GM11168 (cell line): ENCODE data around the gene FUBP1.
"Not testable (repeated sequence)": the region's sequence is repeated elsewhere in the genome, so short reads cannot be mapped to it uniquely, and the experiment has no call there.

Experiments used
- in situ Hi-C: fragments of 300-500 bp; cut with MboI; formaldehyde crosslinking; loops from one replicate; pipeline ENCODE4 v1.12.0; 2022; ENCODE audit warnings: low sequenced_read_pairs; ENCODE audit not compliant: unreplicated experiment

The FUBP1 gene

DNA sequence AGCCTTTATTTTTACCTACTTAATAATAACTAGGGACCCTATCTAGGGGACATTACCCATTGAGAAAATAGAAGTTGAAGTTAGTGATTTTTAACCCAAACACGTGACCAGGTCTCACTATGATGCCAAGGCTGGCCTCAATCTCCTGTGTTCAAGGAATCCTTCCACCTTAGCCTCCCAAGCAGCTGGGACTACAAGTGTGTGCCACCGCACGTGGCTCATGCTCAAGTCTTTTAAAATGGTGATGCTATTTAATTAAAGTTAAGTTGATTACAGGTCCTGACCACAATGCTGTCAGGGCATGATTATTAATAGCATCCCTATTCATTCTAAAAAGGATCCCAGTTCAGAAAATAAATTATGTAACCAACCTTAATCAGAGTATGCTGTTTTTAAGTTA, 25.0 kb downstream of the FUBP1 start:
- in situ Hi-C loops = no loop called here

DNA sequence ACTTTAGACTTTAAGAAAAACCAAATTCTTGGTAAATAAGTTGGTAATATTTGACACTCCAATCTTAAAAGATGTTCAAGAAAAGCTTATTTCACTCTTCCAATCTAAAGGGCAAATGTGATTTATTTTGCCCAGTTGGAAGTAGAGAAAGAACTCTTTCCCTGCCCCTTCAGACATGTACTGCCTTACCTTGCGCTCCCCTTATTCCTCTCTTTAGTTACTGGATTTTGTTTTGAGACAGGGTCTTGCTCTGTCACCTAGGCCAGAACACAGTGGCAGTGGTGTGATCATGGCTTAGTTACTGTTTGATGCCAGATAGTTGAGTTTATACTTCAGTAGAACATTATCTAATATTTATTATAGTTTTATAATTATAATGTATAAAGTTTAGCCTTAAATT, 27.5 kb downstream of the FUBP1 start:
- in situ Hi-C loops = no loop called here

DNA sequence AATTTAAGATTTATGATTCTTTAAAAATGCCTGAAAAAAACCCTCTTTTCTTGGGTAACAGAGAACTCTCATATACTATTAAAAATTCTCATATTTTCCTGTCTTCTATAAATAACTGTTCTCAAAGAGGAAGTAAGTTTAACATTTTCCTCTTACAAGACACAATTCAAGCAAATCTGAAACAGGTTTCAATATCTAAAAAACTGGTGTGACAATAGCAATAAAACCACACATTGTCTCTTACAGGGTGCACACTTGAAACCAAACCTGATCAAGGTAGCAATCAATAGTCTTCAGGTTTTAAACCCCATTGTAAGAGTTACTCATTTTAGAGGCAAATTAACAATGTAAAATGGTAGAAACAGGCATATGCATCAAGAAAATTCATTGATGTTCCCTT, 28.0 kb downstream of the FUBP1 start:
- in situ Hi-C loops = no loop called here

DNA sequence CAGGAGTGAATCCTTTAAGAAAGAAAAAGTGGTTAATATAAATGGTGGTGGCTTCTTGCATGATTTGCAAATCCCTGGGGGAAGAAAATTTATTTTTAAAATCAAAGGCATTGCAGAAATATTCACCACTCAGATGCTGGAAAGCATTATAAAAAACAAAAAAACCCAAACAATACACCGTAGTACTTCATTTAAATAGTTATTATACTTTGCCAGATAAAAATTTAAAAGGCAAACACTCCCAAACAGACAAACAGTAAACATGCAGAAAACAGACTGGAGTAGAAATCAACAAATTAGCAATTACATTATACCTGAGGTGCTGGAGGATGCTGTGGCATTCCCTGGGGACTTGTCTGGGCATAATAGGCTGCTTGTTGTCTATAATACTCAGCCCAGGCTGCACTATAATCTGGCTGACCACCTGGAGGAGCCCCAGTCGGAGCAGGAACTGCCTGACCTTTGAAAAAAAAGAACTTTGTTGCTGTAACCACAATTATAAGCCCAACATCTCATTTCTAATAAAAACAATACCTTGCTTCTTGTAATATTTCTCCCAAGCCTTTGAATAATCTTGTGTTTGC, 29.9 kb downstream of the FUBP1 start:
- in situ Hi-C loops = no loop called here

DNA sequence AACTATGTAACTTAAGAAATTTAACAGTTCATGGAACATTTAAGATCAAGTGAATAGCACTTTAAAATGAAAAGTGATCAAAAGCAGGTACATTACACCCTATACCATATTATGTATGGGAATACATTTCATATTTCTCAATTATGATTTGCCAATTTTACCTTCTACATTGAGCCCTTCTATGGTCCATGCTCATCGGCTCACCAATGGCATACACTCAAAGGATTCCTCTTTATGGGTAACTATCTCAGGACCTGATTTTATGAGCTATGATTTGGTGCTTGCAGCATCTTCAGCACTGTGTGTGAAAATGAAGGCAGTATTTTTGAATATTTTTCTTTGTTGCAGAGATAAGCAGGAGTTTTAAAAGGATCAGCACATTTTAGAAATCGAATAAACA, 33.5 kb downstream of the FUBP1 start:
- in situ Hi-C loops = no loop called here

DNA sequence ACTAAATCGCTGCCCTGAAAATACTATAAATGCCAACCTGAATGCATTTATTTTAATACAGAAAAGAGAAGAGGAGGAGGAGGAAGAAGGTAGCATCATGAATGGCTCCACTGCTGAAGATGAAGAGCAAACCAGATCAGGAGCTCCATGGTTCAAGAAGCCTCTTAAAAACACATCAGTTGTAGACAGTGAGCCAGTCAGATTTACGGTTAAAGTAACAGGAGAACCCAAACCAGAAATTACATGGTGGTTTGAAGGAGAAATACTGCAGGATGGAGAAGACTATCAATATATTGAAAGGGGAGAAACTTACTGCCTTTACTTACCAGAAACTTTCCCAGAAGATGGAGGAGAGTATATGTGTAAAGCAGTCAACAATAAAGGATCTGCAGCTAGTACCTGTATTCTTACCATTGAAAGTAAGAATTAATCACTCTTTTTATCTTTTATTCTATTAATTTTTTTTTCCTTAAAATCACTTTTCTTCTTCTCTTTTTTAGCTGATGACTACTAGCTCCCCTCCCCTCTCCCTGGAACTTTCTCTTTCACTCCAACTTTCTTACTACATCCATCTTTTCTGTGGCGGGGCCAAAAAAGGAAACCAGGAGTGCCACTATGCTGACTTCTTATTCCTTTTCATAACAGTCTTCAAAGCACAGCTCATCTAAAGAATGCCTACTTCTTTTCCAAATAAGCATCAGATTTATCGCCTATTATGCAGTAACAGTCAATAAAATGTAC, 36.3 kb downstream of the FUBP1 start:
- in situ Hi-C loops = no loop called here

DNA sequence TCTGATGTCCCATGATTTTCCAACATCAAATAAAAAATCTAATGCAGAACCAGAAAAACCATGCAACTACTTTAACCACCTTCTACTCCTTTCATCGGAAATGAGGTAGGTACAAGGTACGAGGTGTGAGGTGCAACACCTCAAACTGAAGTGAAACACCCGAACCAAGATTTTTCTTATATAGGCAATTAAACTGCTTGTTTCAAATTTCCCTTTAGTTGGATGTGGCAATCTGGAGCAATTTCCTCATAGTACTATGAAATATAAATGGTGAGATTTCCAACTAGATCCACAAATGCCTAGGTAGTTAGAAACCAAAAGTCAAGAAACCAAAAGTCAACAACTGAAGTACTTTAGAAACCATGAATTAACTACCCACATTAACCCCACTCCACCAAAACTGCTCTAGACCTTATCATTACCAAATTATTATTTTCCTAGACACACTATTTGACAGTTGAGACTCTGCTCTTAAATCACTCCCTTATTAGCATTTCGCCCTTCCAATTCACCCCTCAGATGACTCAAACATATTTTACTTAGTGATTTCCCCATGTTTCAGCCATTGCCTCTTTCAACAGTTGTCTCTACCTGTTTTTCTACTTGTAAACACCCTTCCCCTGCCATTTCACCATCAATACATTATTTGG, 37.8 kb downstream of the FUBP1 start:
- in situ Hi-C loops = no loop called here

DNA sequence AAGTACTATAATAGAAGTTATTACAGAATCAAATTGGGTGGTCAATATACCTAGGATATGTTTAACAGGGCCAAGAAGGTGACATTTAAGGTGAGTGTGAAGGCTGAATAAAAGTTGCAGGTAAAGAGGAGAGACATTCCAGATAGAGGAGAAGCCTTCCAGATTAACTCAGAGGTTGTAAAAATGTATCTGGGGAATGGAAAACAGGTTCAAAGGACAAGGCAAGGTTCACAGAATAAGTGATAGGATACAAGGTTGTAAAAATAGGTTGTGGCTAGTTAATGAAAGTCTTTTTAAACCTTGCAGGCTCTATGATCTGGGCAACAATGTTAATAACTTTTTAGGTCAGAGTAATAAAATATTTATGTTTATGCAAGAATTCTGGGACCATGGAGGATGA, 40.2 kb downstream of the FUBP1 start:
- in situ Hi-C loops = no loop called here

DNA sequence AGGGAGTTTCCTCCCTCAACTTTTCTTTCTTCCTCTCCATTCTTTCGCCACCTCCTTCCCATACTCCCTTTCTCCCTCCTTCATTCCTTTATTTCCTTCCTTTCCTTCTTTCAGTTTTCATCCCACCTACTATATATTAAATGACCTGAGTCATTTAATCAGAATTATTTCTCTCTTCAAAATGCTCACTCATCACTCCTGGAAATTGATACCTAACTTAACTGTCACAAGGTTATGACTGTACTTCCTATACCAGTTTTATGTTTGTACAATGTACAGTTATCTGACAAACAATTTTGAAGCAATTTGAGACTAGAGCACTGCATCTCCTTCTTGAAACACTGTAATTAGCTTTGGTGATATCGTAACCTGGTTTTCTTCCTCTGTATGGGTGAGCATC, 49.1 kb downstream of the FUBP1 start:
- in situ Hi-C loops = no loop called here

DNA sequence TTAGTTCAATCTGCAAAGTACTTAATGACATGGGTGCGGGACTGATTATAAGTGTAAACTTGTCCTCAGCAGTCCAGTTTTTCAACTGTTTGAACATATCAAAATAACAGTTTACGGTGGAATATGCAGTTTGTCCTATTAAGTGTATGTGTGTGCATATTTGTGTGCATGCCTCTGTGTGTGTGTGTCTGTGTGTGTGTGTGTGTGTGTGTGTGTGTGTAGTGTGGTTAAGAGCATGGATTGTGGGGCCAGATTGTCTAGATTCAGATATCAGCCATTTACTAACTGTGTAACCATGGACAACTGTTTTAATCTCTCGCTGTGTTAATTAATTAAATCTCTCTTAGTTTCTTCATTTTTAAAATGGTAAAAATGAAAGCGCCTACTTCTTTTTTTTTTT, 51.5 kb downstream of the FUBP1 start:
- in situ Hi-C loops = no loop called here

DNA sequence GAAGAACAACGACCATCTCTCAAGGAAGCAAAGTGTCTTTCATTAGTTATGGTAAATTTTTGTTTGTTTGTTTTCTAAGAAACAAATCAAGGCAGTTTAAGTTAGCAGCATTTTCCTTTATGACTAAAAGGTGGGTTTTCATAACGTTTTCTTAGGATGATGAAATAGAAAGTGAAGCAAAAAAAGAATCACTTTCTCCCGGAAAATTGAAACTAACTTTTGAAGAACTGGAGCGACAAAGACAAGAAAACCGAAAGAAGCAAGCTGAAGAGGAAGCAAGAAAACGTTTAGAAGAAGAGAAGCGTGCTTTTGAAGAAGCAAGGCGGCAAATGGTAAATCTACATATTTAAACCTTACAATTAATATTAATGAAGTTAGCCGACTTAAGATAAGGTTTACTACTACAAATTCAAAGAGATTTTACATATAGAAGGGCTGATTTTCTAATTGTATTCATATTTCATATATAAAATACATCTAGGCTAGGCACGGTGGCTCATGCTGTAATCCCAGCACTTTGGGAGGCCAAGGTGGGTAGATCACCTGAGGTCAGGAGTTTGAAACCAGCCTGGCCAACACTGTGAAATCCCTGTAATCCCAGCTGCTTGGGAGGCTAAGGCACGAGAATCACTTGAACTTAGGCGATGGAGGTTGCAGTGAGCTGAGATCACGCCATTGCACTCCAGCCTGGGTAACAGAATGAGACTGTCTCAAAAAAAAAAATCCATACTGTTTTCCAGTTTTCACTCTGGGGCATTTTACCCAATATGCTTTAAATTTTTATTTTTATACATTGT, 52.1 kb downstream of the FUBP1 start:
- in situ Hi-C loops = no loop called here

DNA sequence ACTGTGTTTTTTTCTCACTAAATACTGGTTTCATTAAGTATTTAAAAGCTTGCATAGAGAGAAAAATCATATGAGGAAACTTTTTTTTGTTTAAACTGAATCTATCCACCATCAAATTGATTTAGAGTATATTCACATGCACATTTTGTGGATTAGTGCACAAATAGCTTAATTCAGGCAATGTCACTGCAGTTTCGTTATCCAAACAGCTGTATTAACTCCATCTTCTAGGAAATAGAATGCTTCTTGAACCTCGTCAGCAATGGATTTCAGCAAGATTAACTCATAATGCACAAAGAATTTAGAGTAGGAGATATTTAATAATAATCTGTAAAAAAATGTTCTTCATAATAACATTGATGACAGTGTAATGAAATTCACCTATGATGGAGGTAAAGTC, 52.9 kb downstream of the FUBP1 start:
- in situ Hi-C loops = no loop called here

DNA sequence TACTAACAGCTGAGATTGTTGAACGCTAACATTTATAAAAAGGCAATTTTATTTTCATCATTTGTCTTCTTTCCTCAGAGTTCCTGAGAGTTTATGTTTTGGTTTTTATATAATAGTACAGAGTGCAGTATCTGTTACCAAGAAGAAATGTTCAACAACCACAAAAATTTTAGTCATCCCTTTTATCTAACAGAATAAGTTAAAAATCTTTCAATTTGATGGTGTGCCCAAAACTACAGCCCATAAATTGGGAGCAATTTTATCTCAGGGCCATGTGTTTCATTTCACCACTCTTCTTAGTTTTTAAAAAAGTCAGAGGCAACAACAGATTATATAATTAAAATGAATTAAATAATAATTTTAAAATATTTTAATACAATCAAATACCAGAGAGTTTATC, 53.4 kb downstream of the FUBP1 start:
- in situ Hi-C loops = no loop called here

DNA sequence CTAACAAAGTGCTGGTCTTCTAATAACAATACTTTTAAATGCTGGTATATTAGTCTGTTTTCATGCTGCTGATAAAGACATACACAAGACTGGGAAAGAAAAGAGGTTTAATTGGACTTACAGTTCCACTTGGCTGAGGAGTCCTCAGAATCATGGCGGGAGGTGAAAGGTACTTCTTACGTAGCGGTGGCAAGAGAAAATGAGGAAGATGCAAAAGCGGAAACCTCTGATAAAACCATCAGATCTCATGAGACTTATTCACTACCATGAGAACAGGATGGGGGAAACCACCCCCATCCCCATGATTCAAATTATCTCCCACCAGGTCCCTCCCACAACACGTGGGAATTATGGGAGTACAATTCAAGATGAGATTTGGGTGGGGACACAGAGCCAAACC, 60.0 kb downstream of the FUBP1 start:
- in situ Hi-C loops = not testable (repeated sequence)

DNA sequence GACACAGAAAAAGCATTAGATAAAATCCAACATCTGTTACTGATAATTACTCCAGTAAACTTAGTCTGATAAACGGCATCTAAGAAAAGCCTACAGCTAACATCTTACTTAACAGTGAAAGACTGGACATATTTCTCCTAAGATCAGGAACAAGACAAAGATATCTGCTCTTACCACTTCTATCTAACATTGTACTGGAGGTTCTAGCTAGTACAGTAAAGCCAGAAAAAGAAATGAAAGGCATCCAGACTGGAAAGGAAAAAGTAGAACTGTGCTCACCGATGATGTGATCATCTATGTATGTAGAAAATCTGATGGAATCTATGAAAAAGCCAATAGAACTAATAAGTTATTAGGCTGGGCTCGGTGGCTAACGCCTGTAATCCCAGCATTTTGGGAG, 68.8 kb downstream of the FUBP1 start:
- in situ Hi-C loops = no loop called here

DNA sequence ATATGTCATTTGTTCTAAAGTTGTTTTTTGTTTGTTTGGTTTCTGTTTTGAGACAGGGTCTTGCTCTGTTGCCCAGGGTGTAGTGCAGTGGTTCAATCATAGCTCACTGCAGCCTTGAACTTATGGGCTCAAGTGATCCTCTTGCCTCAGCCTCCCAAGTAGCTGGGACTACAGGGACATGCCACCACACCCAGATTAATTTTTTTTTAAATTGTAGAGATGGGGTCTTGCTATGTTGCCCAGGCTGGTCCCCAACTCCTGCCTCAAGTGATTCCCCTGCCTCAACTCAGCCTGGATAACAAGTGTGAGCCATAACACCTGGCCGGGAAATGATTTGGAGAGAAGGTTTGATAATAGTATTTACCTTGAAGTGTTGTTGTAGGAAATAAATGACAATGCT, 72.2 kb downstream of the FUBP1 start:
- in situ Hi-C loops = no loop called here

DNA sequence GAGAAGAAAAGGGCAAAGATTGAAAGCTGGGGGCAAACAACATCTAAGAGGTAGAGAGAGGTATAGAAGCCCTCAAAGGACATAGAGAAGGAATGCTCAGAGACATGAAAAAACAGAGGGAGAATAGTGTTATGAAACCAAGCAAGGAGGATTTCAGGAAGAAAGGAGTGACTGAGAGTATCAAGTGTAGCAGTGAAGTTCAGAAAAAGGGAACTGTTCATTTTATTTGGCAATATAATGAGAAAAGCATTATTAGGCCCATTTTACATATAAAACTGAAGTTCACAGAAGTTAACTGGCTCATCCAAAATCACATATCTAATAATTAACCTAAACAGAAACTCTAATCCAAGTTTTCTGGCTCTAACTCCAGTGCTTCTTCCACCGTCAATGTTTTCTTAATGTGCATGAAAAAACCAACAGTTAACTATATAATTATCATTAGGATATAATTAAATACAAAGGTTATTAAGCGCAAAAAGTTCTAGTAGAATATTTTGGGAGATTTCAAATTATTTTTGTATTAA, 72.8 kb downstream of the FUBP1 start:
- in situ Hi-C loops = no loop called here

DNA sequence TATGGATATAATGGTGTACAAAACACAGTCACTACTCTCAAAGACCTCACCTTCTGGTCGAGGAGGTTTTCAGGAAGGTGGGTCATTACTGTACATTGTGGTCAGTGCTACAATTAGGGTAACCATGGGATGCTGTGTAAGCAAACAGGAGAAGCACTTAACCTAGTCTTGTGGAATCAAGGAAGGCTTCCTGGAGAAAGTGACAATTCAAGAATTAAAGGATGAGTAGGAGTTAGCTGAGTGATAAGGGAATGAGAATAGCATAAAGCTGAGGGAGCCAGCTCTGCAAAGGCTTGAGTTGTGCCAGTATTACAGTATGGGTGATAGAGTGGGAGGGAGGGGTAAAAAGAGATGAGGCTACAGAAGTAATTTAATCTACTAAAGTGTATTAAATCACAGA, 73.3 kb downstream of the FUBP1 start:
- in situ Hi-C loops = no loop called here

DNA sequence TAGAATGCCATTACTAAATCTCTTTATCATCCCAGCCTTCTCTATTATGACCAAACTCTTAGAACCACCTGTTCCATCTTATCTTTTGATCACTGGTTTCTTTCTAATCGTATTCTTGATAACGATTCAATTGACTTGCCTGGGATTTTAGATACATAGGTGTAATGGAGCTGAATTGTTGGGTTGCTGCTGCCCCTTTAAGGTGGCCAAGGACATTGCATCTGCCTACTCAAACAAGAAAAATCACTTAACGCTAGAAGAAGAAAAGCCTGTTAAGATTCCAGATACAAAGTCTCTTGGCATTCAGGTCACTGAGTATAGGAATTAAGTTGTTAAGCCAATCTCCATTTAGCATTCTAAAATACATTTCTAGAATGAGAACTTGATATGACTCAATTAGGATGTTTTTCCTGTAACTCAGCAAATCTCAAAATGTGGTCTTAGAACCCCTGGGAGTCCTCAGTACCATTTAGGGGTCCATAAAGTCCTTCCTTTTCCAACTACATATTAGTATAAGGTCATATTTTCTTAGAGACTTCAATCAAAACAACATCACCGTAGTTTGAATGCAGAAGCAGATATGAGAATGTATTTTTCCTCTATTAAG, 78.1 kb downstream of the FUBP1 start:
- in situ Hi-C loops = no loop called here

DNA sequence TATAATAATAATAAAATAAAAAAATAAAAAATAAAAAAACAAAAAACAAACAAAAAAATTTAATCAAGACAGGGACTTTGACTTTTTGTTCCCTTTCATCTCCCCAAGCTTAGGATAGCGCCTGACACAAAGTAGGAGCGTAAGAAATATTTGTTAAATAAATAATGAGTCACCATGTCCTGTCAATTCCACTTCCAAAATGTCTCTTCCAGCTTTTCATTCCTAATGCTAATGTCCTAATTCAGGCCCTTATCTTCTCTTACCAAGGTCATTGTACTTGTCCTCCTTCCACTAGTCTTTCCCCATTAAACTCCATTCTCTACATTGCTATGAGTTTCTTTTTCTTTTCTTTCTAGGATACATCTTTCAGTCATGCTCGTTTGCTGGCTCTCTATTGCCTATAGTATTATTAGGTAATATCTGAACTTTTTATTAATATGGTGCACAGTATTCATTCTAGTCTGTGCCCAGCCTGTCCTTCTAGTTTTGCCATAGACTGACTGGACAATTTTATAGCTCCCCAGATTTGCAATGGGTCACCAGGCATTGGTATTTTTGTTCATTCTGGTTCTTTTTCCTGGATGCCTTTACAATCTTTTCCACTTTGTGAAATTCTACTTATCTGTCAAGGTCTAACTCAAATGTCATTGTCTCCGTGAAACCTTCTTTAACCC, 79.1 kb downstream of the FUBP1 start:
- in situ Hi-C loops = no loop called here
